Caki2 (cell line): ENCODE data around the gene L3MBTL4. TPM values are rescaled to one million over a fixed set of nuclear protein-coding genes. Genes with fewer than 3 reads are reported as not detected.
A peak's percentile ranks its signal among the peaks of the same experiment; 100 is the strongest.
"Not testable (repeated sequence)": the region's sequence is repeated elsewhere in the genome, so short reads cannot be mapped to it uniquely, and the experiment has no call there.

Experiments used
- DNase-seq: peaks from one replicate; pipeline ENCODE4 v3.0.0-alpha.2; 2015; ENCODE audit warnings: low read depth
- in situ Hi-C: cut with HindIII; loops from 2 replicates; pipeline ENCODE4 v1.10.0; 2016; ENCODE audit warnings: low sequenced_read_pairs, low pct_unique_long_range_greater_than_20kb, mixed read lengths
- total RNA-seq: library from RNA; depleted of rRNA; stranded (reverse); fragments of >200 nt; shearing (Covaris generic); gene quantifications from 2 replicates; pipeline ENCODE4 v1.2.3, GENCODE V29; 2014; ENCODE audit warnings: low replicate concordance

The L3MBTL4 gene
- total RNA-seq, 1 experiment from 2014 or later: not detected

GRCh38 chr18:6236258-6236657 is 178.5 kb downstream of the L3MBTL4 start:
- DNase-seq: no peak
- in situ Hi-C loops: no loop called here

DNA sequence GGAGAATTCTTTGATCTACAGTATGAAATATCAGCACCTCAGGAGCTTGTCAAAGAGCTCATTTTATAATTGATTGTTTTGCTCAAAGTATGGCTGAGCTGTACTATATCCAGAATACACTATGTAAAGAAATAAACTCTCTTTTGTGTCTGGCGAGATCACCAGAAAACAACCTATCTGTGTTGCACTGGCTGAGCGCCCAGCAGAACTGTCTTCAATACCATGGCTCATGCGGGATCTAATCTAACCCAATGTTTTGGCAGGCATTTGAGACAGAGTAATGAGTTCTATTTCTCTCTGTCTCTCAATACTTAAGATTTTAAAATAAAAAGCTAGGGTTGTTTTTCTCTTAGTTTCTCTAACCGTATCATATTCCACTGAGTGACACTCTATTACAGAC is 192.4 kb downstream of the L3MBTL4 start:
- no peak for DNase-seq
- in situ Hi-C loops: no loop called here

- in situ Hi-C loops: no loop called here
- DNase-seq: no peak
Observed at GRCh38 chr18:6221602-6222014, 193.1 kb downstream of the L3MBTL4 start.

GRCh38 chr18:6220129-6220528 is 194.6 kb downstream of the L3MBTL4 start:
- in situ Hi-C loops: no loop called here
- no peak for DNase-seq

GRCh38 chr18:6219116-6219717 is 195.5 kb downstream of the L3MBTL4 start:
- DNase-seq: peak; percentile 10
- in situ Hi-C loops: no loop called here

DNA sequence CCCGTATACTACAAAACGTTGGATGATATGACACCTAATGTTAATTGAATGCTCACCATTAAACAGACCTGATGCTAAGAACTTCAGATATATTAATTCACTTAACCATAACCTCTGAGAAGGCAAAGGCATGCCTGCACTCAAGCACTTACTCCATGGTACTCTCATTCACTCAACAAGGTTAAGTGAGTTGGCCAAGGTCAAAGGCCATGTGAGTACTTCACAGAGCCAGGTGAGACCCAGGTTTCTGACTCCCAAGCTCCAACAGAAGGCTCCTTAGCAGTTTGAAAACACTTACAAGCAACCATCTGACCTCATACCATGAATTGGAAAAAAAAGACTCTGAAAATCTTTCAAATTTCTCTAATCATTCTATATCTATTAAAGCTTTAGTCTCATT is 198.8 kb downstream of the L3MBTL4 start:
- in situ Hi-C loops: no loop called here

GRCh38 chr18:6211174-6211504 is 203.6 kb downstream of the L3MBTL4 start:
- in situ Hi-C loops: no loop called here
- DNase-seq: no peak

More for the DNA sequence above, 198.8 kb downstream of the L3MBTL4 start:
- no peak for DNase-seq

DNA sequence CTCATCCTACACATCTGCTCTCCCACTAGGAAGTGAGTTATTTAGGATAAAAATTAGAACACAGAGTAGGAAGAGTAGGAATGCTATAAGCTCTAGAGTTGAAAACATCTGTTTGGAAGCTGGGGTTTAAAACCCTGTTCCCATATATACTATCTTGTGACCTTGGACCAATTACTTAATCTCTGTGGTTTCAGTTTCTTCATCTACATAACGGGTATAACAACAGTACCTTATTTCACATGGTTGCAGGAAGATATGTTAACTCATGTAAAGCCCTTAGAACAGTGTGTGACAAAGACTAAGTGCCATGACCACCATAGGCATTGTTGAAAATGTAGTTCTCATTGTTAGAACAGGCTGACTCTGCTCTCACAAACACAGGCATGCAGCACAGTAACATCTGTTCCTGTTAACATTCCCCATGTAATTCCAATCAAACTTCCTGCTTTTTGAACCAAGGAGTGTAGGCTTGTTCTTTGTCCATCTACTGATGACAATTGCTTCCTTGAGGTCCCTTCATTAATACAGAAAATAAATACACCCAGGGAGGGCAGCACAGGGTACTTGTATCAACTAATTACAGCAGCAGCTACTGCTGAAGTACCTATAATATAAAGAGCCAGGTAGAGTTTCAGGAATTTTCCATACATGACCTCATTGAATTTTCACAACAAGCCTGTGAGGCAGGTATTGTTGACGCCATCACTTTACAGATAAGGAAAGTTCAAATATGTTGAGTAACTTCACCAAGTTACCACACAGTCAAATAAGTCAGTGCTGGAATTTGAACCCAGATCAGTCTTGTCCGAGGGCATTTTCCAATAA is 204.2 kb downstream of the L3MBTL4 start:
- in situ Hi-C loops: no loop called here

GRCh38 chr18:6207941-6208340 is 206.8 kb downstream of the L3MBTL4 start:
- in situ Hi-C loops: no loop called here
- DNase-seq: no peak

More for the DNA sequence above, 204.2 kb downstream of the L3MBTL4 start:
- no peak for DNase-seq

DNA sequence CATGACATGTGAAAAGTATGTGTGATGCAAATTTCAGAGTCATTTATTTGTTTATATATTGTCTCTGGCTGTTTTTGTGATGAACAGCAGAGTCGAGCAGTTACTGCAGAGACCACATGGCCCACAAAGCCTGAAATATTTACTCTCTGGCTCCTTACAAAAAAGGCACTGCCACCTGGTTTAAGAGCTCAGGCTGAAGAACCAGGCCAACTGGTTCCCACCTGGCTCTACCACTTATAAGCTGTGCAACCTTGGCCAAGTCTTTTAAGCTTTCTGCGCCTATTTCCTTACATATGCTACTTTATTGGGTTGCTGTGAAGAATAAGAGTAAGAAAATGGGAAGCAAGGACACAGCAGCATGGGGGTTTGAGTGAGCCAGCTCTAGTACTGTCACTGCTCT is 207.6 kb downstream of the L3MBTL4 start:
- no peak for DNase-seq
- in situ Hi-C loops: no loop called here

DNA sequence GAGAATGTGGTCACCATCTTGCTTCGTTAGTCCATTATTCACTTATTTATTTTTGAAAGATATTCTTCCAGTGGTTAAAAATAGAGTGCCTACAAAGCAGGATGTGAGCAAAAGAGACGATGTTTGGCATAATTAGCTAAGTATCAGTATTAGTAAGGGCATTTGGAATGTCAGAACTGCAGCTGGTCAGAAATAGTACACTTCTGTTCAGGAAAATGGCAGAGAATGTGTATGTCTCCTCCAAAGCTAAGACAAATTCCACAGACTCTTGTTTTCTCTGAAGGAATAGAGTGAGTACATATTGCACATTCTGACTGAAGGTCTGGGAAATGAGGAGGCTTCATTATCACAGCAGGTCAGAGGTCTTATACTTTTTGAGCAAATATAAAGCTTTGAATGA is 209.0 kb downstream of the L3MBTL4 start:
- no peak for DNase-seq
- in situ Hi-C loops: no loop called here

DNA sequence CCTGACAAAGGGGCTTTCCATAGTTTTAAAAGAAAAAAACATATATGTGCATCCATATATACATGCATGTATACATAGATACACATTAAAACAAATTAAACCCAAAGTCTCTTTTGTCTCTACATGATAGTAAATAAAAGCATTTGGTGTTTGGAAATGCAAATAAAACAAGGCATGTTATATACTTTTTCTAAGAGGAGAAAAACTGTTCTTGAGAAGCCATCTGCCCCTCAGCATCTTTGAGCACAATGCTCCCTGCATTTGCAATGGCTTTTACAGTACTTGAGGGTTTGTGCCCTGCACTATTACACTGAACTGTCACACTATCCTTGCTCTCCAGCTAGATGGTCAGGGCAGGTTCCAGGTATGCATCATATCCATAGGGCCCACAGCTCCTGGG is 210.2 kb downstream of the L3MBTL4 start:
- DNase-seq: no peak
- in situ Hi-C loops: no loop called here

GRCh38 chr18:6203791-6204190 is 210.9 kb downstream of the L3MBTL4 start:
- DNase-seq: no peak
- in situ Hi-C loops: no loop called here

GRCh38 chr18:6202861-6203260 is 211.8 kb downstream of the L3MBTL4 start:
- no peak for DNase-seq
- in situ Hi-C loops: no loop called here

DNA sequence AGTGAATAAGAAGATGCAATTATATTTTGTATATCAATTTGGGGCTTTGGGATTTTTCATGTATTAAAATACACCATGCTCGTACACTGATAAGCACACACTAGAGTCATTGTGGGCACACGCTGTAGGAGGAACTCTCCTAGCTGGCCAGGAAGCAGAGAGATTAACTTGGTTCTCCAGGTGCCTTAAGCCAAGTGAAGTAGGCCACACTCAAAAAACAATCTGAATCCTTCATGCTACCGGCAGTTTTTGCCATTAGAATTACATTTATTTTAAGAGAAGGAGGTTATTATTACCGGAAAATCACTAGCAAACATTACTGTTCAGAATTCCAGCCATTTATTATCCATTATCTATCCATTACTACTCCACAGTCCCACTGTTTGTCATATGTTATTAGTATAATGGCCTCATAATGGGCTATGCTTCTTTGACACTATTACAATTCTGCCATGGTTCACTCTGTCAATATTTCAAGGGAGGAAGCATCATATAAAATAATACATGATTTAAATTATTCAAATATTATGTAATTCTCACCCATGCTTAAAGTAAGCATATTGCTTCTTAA is 214.4 kb downstream of the L3MBTL4 start:
- in situ Hi-C loops: no loop called here
- DNase-seq: no peak

- DNase-seq: no peak
- in situ Hi-C loops: no loop called here
Observed at GRCh38 chr18:6199777-6200176, 214.9 kb downstream of the L3MBTL4 start.

- no peak for DNase-seq
- in situ Hi-C loops: no loop called here
Observed at GRCh38 chr18:6198585-6198984, 216.1 kb downstream of the L3MBTL4 start.

- no peak for DNase-seq
- in situ Hi-C loops: no loop called here
Observed at GRCh38 chr18:6194640-6195039, 220.1 kb downstream of the L3MBTL4 start.

GRCh38 chr18:6185782-6186181 is 228.9 kb downstream of the L3MBTL4 start:
- in situ Hi-C loops: not testable (repeated sequence)

More at GRCh38 chr18:6185782-6186181, 228.9 kb downstream of the L3MBTL4 start:
- not testable (repeated sequence) for DNase-seq
